ENCODE measurements around the gene HRH1.

DNA sequence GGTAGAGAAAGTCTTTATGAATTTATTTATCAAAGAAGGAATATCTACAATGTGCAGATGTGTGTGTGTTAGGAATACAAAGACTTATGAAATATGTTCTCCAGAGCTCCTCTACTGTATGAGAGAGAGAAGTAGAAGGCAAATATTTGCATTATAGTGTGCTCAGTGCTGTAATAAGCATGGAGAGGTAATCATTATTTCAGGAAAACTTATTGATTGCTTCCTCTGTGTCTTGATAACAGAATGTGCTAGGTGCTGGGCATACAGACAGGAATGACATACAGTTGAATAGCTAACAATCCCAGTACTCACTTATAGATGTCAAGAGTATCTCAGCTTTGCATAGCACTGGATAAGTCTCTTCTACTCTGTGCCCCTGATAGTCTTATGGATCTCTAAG, 148.2 kb downstream of the HRH1 start:
- TF ChIP-seq, protein P1, sequence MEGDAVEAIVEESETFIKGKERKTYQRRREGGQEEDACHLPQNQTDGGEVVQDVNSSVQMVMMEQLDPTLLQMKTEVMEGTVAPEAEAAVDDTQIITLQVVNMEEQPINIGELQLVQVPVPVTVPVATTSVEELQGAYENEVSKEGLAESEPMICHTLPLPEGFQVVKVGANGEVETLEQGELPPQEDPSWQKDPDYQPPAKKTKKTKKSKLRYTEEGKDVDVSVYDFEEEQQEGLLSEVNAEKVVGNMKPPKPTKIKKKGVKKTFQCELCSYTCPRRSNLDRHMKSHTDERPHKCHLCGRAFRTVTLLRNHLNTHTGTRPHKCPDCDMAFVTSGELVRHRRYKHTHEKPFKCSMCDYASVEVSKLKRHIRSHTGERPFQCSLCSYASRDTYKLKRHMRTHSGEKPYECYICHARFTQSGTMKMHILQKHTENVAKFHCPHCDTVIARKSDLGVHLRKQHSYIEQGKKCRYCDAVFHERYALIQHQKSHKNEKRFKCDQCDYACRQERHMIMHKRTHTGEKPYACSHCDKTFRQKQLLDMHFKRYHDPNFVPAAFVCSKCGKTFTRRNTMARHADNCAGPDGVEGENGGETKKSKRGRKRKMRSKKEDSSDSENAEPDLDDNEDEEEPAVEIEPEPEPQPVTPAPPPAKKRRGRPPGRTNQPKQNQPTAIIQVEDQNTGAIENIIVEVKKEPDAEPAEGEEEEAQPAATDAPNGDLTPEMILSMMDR (IDR thresholded peaks at IDR 0.05), result no peak
- no peak for TF ChIP-seq POLR2A (IDR thresholded peaks at IDR 0.05)
